GM13976 (cell line): ENCODE measurements around the gene MRPL42.

Experiments used
- DNase-seq: peaks from one replicate; pipeline ENCODE4 v3.0.0; 2012; ENCODE audit warnings: low spot score
- CTCF ChIP-seq: IDR thresholded peaks from 2 replicates; pipeline ENCODE4 v1.5.1; 2012; ENCODE audit warnings: borderline replicate concordance, mild to moderate bottlenecking; ENCODE audit not compliant: insufficient read depth; ENCODE audit errors: extremely low read depth, missing control alignments, control extremely low read depth
- in situ Hi-C: fragments of 300-500 bp; cut with MboI; formaldehyde crosslinking; loops from one replicate; pipeline ENCODE4 v1.12.0; 2022; ENCODE audit warnings: low sequenced_read_pairs, mixed read lengths, inconsistent platforms; ENCODE audit not compliant: unreplicated experiment

MRPL42 gene

DNA sequence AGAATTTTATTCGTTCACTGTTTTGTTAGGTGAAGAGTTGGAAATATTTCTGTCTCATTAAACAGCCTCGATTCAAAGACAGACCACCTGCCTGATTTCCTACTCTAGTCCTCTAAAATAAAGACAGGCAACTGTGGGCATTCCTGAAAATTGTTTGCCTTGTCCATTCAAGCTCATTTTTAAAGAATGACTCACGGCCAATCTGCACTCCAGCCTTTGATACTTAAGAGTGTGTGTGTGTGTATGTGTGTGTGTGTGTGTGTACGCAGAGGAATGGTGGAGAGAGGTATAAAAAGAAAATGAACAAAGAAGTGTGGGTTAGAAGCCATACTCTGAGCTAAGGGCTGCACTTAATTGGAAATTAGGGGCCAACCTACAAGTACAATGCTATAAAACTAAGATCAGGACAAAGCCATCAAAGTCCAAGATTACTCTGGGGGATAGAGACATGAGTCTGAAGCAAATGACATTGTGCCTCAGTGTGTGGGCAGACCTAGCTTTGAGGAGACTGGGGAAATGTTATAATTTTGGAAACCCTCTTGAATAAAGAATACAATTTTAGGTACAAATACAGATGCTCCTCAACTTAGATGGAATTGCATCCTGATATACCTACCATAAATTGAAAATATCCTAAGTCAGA is 59.6 kb downstream of the MRPL42 start:
- TF ChIP-seq CTCF = no peak
- no peak for DNase-seq
- in situ Hi-C loops = no loop called here

DNA sequence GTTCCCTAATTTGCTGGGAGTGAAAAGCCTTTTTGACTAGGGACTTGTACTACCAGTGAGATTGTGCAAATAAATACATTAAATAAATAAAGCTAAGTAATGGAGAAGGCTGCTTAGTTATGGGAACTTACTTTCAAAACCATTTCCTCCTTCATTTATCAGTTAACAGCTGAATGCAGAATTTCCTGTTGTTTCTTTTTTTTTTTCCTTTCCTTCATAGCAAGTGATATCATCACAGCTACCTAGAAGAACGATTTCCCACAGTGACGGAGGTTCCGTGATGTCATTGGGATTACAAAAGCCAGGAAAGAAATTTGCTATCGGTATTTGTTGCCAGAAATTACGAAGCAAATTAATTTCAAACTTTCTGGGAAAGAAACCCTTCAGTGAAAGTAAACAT is 63.0 kb downstream of the MRPL42 start:
- no peak for DNase-seq
- in situ Hi-C loops = no loop called here

DNA sequence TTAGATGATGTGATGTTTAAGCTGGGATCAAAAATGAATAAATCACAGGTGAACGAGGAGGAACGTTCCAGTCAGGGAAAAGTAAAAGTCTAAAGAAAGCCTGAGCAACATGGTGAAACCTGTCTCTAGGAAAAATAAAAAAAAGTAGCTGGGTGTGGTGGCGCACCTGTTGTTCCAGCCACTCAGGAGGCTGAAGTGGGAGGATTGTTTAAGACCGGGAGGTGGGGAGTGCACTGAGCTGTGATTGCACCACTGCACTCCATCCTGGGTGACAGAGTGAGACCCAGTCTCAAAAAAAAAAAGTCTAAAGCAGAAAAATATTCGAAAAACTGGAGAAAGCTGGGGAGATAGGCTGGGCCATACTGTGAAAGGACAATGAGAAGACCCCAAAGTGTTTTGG is 66.0 kb downstream of the MRPL42 start:
- in situ Hi-C loops = no loop called here

More for the DNA sequence above, 63.0 kb downstream of the MRPL42 start:
- no peak for TF ChIP-seq CTCF

DNA sequence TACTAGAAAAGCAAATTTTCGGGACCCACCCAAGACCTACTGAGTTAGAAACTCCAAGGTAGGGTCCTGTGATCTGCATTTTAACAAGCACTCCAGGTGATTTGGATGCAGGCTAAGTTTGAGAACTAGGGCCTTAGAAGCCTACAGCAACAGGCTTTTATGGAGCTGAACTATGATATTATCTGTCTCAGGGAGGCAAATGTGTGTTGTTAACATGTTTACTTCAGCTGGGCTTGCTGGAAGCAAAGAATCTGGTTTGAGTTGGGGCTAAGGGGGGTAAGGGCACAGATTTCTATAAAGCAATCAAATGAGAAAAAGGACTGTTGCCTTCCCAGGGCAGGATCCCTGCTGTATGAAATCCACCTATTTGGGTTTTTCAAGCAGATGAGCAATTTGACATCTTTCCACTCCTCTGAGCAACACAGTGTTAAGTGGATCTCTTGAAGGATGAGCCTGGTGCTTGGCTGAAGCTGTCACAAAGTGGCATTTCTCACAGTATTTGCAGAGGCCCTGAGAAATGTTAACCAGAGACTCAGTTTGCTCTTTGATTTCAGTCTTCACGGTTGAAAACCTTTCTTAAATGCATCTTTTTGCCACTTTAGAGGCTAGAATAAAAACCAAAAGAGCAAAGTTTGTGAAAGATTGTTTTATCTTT is 68.9 kb downstream of the MRPL42 start:
- in situ Hi-C loops = no loop called here
- TF ChIP-seq CTCF = no peak
- DNase-seq = no peak

More for the DNA sequence above, 66.0 kb downstream of the MRPL42 start:
- TF ChIP-seq CTCF = no peak
- DNase-seq = no peak

DNA sequence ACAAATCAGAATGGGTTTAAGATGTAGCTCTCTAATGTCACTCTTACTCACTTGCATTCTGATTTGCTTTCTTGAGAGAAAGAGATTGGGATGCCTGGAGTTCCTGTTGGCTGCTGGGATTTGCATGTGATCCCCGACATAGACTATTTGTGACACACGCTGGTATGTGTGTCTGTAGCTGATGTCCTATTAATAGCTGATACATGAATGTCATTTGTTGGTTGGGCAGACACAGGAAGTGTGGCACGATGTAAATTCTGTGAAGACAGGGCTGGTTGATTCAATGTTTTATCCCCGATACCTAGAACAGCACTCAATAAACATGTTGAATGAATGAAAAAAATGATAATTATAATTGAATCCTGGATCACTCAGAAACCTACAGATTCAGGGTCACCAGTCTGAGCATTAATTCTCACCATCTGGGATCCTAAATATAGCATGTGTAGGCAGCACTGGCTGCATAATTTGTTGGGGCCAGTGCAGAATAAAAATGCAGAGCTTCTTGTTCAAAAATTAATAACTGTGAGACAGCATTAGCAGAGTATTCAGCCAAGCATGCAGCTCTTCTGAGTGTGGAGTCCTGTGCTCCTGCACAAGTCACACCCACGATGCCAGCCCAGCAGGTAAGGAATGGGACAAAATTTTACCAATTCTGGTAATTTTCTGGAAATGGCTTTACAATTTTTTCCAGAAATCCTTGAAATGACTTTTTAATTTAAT is 69.6 kb downstream of the MRPL42 start:
- in situ Hi-C loops = no loop called here
- DNase-seq = no peak
- no peak for TF ChIP-seq CTCF

GRCh38 chr12:93537769-93538168 is 70.5 kb downstream of the MRPL42 start:
- DNase-seq = no peak
- no peak for TF ChIP-seq CTCF
- in situ Hi-C loops = no loop called here
